HuH-7.5 (cell line): ENCODE measurements around the gene RNU7-1.
A peak's percentile ranks its signal among the peaks of the same experiment; 100 is the strongest.

Experiments
- DNase-seq: peaks from one replicate; pipeline ENCODE4 v3.0.0; 2011; ENCODE audit warnings: low spot score

The RNU7-1 gene

DNA sequence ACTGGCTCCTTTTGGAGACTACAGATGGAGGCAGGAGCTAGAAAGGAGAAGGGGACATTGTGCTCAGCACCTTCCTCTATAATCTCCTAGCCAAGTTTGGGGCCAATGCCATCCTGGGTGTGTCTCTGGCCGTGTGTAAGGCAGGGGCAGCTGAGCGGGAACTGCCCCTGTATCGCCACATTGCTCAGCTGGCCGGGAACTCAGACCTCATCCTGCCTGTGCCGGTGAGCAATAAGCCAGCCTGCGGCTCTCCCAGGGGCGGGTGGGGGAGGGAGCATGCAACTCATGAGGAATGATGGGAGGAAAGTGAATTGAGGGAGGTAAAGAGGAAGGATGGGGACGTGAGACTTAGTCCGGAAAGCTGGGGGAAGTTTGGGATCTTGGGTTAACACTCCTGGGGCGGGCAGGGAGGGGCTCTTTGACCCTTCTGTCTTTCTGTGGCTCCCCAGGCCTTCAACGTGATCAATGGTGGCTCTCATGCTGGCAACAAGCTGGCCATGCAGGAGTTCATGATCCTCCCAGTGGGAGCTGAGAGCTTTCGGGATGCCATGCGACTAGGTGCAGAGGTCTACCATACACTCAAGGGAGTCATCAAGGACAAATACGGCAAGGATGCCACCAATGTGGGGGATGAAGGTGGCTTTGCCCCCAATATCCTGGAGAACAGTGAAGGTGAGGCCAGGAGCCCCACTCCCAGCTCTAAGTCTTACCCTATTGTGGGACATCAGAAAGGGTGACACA, 26.0 kb upstream of the RNU7-1 start:
- no peak for DNase-seq

DNA sequence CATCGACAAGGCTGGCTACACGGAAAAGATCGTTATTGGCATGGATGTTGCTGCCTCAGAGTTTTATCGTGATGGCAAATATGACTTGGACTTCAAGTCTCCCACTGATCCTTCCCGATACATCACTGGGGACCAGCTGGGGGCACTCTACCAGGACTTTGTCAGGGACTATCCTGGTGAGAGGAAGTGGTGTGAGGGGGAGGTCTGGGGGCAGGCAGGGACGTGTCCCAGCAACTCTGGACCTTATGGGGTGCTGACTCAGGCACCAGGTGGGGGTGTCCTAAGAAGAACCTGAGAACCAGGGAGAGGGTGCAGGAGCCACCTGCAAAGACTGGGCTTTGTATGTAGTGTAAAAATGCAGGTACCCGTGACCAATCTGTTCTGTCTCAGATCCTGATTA, 24.0 kb upstream of the RNU7-1 start:
- DNase-seq, result no peak

- DNase-seq, result no peak
These were observed 22.1 kb upstream of the RNU7-1 start for GRCh38 chr12:6921539-6921938.

- DNase-seq, result no peak
These were observed 21.3 kb upstream of the RNU7-1 start for GRCh38 chr12:6921996-6922946.

GRCh38 chr12:6923003-6923732, 20.4 kb upstream of the RNU7-1 start:
- DNase-seq, result no peak

DNA sequence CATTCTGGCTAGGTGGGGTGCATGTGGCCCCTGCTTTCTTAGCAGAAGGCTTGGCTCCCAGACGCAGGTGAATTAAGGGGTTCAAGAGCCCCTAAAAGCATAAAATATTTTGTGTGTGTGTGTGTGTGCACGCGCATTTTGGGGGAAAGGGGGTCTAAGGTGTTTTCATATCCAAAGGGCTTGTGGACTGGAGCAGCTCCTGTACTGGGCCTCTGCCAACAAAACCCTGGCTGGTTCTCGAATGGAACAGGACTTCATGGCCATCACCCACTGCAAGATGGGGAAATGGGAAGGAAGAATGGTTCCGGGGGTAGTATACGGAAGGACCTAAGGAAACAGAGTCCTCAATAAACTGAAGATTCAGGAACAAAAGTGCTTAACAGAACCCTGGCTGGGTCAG, 19.8 kb upstream of the RNU7-1 start:
- DNase-seq, result no peak

DNA sequence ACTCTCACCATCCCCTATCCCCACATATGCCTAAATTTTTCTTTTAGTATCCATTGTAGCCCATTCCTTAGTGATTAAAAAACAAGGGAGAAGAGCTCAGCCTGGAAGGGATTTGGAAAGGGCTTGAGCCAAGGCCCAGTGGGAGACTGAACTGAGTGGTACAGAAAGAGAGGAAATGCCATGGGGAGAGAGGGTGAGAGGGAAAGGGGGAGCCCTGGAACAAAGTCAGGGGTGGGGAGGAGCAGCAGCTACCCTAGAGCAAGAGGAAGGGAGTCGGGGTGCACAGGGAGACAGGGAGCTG, 18.4 kb upstream of the RNU7-1 start:
- no peak for DNase-seq

DNA sequence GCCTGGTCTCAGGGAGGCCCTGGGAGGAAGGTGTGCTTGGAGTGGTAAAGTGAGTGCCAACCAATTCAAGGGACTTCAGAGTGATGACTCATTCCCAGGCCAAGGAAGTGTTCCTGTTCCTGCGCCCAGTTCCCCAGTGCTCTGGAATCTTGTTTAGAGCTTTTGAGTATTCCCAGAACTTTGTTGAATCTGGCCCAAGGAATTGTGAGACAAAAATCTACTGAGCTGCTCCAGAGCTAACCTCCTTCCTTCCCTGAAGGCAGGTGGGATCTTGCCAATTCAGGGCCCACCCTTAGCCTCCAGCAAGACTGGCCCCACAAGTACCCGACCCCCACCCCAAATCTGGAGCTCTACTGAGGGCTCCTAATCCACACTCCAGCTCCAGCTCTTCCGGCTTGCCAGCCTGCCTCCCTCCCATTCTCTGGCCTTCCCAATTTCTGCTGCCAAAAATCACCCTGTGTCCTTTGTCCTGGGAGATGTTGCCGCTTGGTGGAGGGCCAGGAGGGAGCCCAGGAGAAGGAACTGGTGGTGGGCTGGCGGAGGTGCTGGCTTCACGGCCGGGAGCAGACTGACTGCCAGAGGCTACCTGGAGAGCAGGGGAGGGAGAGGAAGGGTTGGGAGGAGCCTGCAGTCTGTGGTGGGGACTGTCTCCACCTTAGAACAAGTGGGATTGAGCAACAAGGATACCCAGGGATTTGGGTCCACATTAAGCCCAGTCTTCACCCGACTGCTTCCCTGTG, 17.9 kb upstream of the RNU7-1 start:
- no peak for DNase-seq

- peak; percentile 78 for DNase-seq
These were observed 16.1 kb upstream of the RNU7-1 start, which contains the start of gene ATN1 for GRCh38 chr12:6927379-6928021. Gene ATN1 (plus strand): TSS chr12:6927959. CDS start chr12:6934002, 6,043 bp downstream.

DNA sequence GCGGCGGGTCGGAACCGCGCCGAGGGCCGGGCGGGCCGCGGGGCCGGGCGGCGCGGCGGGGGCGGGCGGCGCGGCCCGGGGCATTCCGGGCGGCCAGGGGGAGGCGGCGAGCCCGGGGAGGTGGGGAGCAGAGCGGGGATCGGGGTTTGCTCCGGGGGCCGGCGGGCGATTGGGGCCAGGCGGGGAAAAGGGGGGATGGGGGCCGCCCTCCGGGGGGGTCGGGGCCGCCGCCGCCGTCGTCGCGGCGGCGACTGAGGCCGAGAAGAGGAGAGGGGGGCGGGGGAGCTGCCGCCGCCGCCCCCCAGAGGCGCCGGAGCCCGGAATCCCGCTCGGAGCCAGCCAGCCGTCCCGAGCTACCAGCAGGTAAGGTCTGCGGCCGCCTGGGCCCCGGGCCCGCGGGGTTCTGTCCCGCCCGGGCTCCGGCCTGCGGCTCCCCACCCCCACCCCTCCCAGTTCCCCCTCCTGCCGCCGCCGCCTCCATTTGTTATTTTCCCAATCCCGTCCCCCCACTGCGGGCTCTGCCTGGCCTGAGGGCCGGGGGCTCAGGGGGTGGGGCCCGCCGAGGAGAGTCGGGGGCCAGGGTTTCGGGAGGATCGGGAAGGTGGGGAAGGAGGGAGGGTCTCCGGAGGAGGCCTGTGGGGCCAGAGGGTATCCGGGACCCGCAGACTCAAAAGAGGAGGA, 15.5 kb upstream of the RNU7-1 start:
- peak; percentile 69 for DNase-seq

DNA sequence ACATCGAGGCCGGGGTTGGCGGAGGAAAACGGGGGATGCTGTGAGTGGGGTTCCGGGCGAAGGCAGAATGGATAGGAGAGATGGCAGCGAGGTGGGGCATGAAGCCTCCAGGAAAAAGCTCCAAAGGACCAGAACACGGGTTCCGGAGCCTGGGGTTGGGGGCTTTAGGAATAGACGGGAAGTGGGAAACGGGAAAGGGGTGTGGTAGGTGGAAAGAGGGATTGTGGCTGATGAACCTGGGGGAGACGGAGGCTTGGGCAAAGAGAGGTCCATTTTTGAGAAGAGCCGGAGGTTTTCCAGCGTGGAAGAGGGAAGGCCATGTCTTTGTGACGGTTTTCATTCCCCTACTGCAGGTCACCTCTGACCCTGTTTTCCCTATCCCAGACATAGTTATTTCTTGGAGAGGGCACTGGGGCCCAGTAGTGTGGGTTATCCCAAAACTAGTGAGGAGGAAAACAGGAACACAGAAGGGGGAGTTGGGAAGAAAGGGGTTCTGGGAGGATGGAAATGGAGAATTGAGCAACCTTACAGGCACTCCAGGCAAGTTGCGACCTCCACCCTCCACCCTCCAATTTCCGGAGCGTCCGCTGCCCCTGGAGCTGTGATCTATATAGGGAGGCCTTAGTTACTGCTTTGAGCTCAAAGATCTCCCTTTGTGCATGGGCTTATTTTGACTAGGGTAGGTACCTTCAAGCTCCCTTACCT, 14.8 kb upstream of the RNU7-1 start:
- DNase-seq, result peak; percentile 46

DNA sequence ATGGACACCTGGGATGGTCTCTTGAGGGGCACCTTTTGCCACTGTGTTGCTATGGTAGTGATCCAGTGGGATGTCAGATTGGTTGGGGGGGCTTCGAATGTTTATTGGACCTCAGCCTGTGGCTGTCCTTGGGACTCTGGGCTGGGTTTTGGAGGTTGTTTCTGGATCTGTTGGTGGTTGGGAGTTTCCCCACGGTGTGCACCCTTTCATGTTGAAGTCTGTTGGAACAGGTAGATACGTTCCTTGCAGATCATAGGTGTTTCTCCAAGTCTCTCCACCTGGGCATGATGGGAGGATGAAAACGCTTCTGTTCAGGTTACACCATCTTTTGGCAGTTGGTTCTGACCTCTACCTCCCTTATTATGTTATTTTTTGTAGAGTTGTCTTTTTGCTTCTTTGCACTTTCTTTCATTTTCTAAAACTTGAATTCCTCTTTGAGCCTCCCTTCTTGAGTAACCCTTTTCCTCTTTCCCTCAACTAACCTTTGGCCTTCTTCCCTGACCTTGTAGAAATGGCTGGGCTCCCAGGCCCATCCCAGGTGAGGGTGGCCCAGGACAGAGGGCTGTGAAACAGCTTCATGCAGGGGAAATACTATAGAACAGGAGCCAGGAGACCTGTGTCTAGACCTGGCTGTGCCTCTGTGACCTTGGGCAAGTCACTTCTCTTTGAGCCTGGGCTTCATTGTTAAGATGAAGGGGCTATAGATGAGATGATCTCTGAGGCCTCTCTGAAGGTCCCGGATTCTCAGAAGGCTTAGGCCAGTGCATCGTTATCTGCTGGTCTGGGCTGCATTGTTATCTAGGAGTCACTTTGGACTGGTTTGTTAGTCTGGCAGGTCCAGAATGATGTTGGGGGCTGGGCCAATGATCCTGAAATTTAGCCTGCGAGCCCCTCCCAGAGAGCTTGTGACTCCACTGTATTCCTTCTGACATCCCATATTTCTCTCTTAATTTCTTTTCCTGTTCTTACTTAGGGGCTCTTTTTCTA, 13.9 kb upstream of the RNU7-1 start:
- no peak for DNase-seq

DNA sequence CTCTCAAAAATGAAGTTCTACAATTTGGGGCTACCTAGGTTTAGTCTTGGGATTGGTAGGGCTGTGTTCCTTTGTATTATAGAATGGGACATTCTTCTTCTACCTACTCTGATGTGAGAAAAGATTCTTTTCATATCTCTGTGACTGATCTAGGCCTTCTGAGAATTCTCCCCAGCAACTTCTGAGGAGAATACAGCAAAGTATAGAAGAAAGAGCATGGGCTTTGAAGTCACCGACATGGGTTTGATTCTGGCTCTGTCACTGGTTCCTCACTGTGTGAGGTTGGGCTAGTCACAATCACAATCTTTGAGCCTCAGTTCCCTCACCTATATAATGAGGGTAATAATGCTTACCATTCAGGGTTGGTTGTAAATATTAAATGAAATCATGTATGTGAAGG, 10.8 kb upstream of the RNU7-1 start:
- DNase-seq, result no peak

GRCh38 chr12:6934110-6934509, 9.5 kb upstream of the RNU7-1 start:
- DNase-seq, result no peak

- DNase-seq, result no peak
These were observed 8.0 kb upstream of the RNU7-1 start for GRCh38 chr12:6935371-6936193.

DNA sequence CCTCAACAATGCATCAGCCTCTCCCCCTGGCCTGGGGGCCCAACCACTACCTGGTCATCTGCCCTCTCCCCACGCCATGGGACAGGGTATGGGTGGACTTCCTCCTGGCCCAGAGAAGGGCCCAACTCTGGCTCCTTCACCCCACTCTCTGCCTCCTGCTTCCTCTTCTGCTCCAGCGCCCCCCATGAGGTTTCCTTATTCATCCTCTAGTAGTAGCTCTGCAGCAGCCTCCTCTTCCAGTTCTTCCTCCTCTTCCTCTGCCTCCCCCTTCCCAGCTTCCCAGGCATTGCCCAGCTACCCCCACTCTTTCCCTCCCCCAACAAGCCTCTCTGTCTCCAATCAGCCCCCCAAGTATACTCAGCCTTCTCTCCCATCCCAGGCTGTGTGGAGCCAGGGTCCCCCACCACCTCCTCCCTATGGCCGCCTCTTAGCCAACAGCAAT, 7.4 kb upstream of the RNU7-1 start:
- DNase-seq, result no peak

DNA sequence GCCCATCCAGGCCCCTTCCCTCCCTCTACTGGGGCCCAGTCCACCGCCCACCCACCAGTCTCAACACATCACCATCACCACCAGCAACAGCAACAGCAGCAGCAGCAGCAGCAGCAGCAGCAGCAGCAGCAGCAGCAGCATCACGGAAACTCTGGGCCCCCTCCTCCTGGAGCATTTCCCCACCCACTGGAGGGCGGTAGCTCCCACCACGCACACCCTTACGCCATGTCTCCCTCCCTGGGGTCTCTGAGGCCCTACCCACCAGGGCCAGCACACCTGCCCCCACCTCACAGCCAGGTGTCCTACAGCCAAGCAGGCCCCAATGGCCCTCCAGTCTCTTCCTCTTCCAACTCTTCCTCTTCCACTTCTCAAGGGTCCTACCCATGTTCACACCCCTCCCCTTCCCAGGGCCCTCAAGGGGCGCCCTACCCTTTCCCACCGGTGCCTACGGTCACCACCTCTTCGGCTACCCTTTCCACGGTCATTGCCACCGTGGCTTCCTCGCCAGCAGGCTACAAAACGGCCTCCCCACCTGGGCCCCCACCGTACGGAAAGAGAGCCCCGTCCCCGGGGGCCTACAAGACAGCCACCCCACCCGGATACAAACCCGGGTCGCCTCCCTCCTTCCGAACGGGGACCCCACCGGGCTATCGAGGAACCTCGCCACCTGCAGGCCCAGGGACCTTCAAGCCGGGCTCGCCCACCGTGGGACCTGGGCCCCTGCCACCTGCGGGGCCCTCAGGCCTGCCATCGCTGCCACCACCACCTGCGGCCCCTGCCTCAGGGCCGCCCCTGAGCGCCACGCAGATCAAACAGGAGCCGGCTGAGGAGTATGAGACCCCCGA, 6.8 kb upstream of the RNU7-1 start:
- DNase-seq, result no peak
